Glutamatergic neuron (in vitro differentiated cells): ENCODE data around the gene STOML1. TPM values are rescaled to one million over a fixed set of nuclear protein-coding genes. Genes with fewer than 3 reads are reported as not detected.

Experiments used
- DNase-seq: peaks from one replicate; pipeline ENCODE4 v3.0.0; 2022
- H3K27ac Mint-ChIP-seq: one replicate; pipeline ENCODE4 v1.8.0; 2020; ENCODE audit warnings: mild to moderate bottlenecking, mixed read lengths, inconsistent platforms; ENCODE audit not compliant: unreplicated experiment
- H3K27me3 Mint-ChIP-seq: one replicate; pipeline ENCODE4 v1.8.0; 2020; ENCODE audit warnings: mild to moderate bottlenecking, moderate library complexity, mixed read lengths, inconsistent platforms; ENCODE audit not compliant: unreplicated experiment
- H3K36me3 Mint-ChIP-seq: one replicate; pipeline ENCODE4 v1.8.0; 2020; ENCODE audit warnings: mild to moderate bottlenecking, mixed read lengths, inconsistent platforms; ENCODE audit not compliant: unreplicated experiment
- H3K4me1 Mint-ChIP-seq: one replicate; pipeline ENCODE4 v1.8.0; 2020; ENCODE audit warnings: mild to moderate bottlenecking, low read depth, mixed read lengths, inconsistent platforms; ENCODE audit not compliant: unreplicated experiment
- H3K4me3 Mint-ChIP-seq: one replicate; pipeline ENCODE4 v1.8.0; 2020; ENCODE audit warnings: mild to moderate bottlenecking, mixed read lengths, inconsistent platforms; ENCODE audit not compliant: unreplicated experiment
- H3K9me3 Mint-ChIP-seq: one replicate; pipeline ENCODE4 v1.8.0; 2020; ENCODE audit warnings: mild to moderate bottlenecking, moderate library complexity, mixed read lengths, inconsistent platforms; ENCODE audit not compliant: unreplicated experiment
- CTCF ChIP-seq: fragments of 200-600 bp; sonication (generic); IDR thresholded peaks from one replicate; pipeline ENCODE4 v1.5.0; 2021; ENCODE audit not compliant: partially characterized antibody, unreplicated experiment
- total RNA-seq: library from RNA; stranded (reverse); fragmentation: NEBNext Ultra II Directional; extraction: Animal tissue kit (Norgen Biotek cat#: 25700); gene quantifications from one replicate; pipeline ENCODE4 v1.2.1, GENCODE V29; 2021; ENCODE audit not compliant: unreplicated experiment

The STOML1 gene
- total RNA-seq, 1 donor from 2014 or later = 19.5 TPM

GRCh38 chr15:73948982-73949381 lies 43.1 kb downstream of the STOML1 start:
- Mint-ChIP-seq H3K36me3 (peaks cover 12% of the 10 kb centered on the region), H3K27me3 (peaks cover 24% of the 10 kb centered on the region), H3K9me3 (peaks cover 35% of the 10 kb centered on the region), H3K4me3 (peak overlapping the region; percentile 40), H3K4me1 (peaks cover 56% of the 10 kb centered on the region), H3K27ac (peak overlapping the region; percentile 100)
- DNase-seq = no peak
- TF ChIP-seq CTCF = no peak

GRCh38 chr15:73948396-73948795 lies 43.7 kb downstream of the STOML1 start:
- Mint-ChIP-seq H3K4me3 (no peak overlapping the region), H3K9me3 (peaks cover 35% of the 10 kb centered on the region), H3K27me3 (peaks cover 21% of the 10 kb centered on the region), H3K27ac (peak overlapping the region; percentile 70), H3K4me1 (peaks cover 53% of the 10 kb centered on the region), H3K36me3 (peaks cover 12% of the 10 kb centered on the region)
- DNase-seq = no peak
- no peak for TF ChIP-seq CTCF

- H3K4me1 Mint-ChIP-seq = peaks cover 52% of the 10 kb centered on the region
- no peak for DNase-seq
These were observed 44.4 kb downstream of the STOML1 start for GRCh38 chr15:73947651-73948050.

GRCh38 chr15:73946795-73947370 lies 45.2 kb downstream of the STOML1 start:
- Mint-ChIP-seq H3K4me1 (peaks cover 50% of the 10 kb centered on the region), H3K9me3 (peaks cover 32% of the 10 kb centered on the region), H3K36me3 (peaks cover 12% of the 10 kb centered on the region), H3K4me3 (no peak overlapping the region), H3K27me3 (peaks cover 19% of the 10 kb centered on the region), H3K27ac (peak overlapping the region; percentile 22)
- no peak for DNase-seq
- no peak for TF ChIP-seq CTCF

More at GRCh38 chr15:73947651-73948050, 44.4 kb downstream of the STOML1 start:
- peaks cover 12% of the 10 kb centered on the region for H3K36me3 Mint-ChIP-seq
- TF ChIP-seq CTCF = no peak
- H3K27ac Mint-ChIP-seq = no peak overlapping the region
- H3K4me3 Mint-ChIP-seq = no peak overlapping the region
- peaks cover 35% of the 10 kb centered on the region for H3K9me3 Mint-ChIP-seq
- peaks cover 21% of the 10 kb centered on the region for H3K27me3 Mint-ChIP-seq

DNA sequence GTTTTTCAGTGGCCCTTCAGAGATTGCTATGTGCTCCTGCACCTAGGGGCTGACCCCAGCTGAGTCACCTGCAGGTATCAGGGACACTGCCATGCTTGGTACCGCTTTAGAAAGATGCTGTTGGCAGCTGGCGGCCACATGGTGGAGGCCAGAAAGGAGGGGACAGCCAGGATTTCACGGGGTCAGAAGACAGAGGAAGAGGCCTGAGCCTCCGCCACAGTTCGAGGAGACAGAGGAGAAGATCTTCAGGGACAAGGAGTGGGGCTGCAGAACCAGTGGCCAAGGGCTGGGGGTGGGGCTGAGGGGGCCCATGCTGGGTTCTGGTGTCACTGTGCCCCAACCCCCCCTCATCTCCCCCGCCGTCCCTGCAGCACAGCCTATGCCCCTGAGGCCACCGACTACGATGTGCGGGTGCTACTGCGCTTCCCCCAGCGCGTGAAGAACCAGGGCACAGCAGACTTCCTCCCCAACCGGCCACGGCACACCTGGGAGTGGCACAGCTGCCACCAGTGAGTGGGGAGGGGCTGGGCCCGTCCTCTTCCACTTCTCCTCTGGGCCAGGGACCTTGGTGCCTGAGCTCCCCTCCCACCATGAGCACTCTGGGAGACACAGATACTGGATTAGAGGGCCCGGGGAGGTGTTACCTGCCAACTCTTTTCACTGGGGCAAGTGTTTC lies 45.9 kb downstream of the STOML1 start:
- no peak overlapping the region for H3K4me3 Mint-ChIP-seq
- H3K27ac Mint-ChIP-seq = peak overlapping the region; percentile 22
- TF ChIP-seq CTCF = no peak
- H3K4me1 Mint-ChIP-seq = peaks cover 49% of the 10 kb centered on the region
- no peak for DNase-seq
- peaks cover 29% of the 10 kb centered on the region for H3K9me3 Mint-ChIP-seq
- peaks cover 12% of the 10 kb centered on the region for H3K36me3 Mint-ChIP-seq
- peaks cover 17% of the 10 kb centered on the region for H3K27me3 Mint-ChIP-seq
